T-cell (primary cell): ENCODE results near the gene ZRANB3. TPM values are rescaled to one million over a fixed set of nuclear protein-coding genes. Genes with fewer than 3 reads are reported as not detected.
"Not testable (repeated sequence)": the region's sequence is repeated elsewhere in the genome, so short reads cannot be mapped to it uniquely, and the experiment has no call there.

Source experiments
- ATAC-seq, 4 experiments: fragments of 200-7000 bp in 3 of 4; fragments of 150-1000 bp in 1 of 4; cut with Tn5 transposase; replicated peaks in 1 of 4; 1 replicate in 3 of 4; 2 replicates in 1 of 4; pipeline ENCODE4 v1.10.0; 2021; ENCODE audit warnings: moderate library complexity in 3 of 4, mild to moderate bottlenecking in 2 of 4, moderate number of reproducible peaks in 1 of 4
- CTCF ChIA-PET, 2 donors: fragments of 300-600 bp; sonication (Branson Sonifier 250); formaldehyde crosslinking; loops; one replicate each; lab custom pipeline; 2022; ENCODE audit warnings: antibody characterized with exemption in 2 of 2; lab: Charles Lee
- POLR2A ChIA-PET, 2 donors: fragments of 300-600 bp; sonication (Branson Sonifier 250); formaldehyde crosslinking; loops; one replicate each; lab custom pipeline; 2022; ENCODE audit warnings: antibody characterized with exemption in 2 of 2; lab: Charles Lee
- DNase-seq, 35 experiments: peaks; one replicate each; pipeline versions ENCODE4 v3.0.0 to v3.0.0-alpha.2; 2013 to 2023
- H3K27ac ChIP-seq: one replicate; pipeline ENCODE4 v1.5.1; 2013; ENCODE audit warnings: low read length
- H3K27me3 ChIP-seq, 2 experiments: replicated peaks in 1 of 2; 1 replicate in 1 of 2; 2 replicates in 1 of 2; pipeline versions ENCODE4 v1.6.1 to v1.7.0; 2013; ENCODE audit warnings: low read length in 1 of 2, mixed read lengths in 1 of 2; ENCODE audit not compliant: control insufficient read depth in 2 of 2, insufficient read depth in 2 of 2; ENCODE audit errors: extremely low read depth in 1 of 2
- H3K36me3 ChIP-seq, 2 donors: 1 replicate in 1 of 2; 2 replicates in 1 of 2; pipeline versions ENCODE4 v1.6.1 to v1.7.0; 2013; ENCODE audit warnings: low read length in 1 of 2; ENCODE audit not compliant: control insufficient read depth in 2 of 2, insufficient read depth in 1 of 2; ENCODE audit errors: extremely low read depth in 1 of 2
- H3K4me1 ChIP-seq, 2 experiments: 1 replicate in 1 of 2; 2 replicates in 1 of 2; pipeline versions ENCODE4 v1.6.1 to v1.7.0; 2013; ENCODE audit warnings: low read length in 2 of 2, mixed read lengths in 1 of 2; ENCODE audit not compliant: insufficient read depth in 2 of 2, control insufficient read depth in 1 of 2; ENCODE audit errors: extremely low read depth in 1 of 2
- H3K4me3 ChIP-seq, 2 donors: 1 replicate in 1 of 2; 2 replicates in 1 of 2; pipeline versions ENCODE4 v1.5.1 to v1.7.0; 2013; ENCODE audit warnings: mild to moderate bottlenecking in 2 of 2, low read length in 1 of 2, moderate library complexity in 1 of 2; ENCODE audit not compliant: control insufficient read depth in 1 of 2; ENCODE audit errors: extremely low read depth in 1 of 2
- H3K9me3 ChIP-seq: 2 replicates; pipeline ENCODE4 v1.7.0; 2013
- H3K27ac Mint-ChIP-seq, 2 donors: one replicate each; pipeline ENCODE4 v1.8.0; 2020 to 2021; ENCODE audit warnings: mild to moderate bottlenecking in 2 of 2, mixed read lengths in 2 of 2
- H3K27me3 Mint-ChIP-seq, 2 donors: one replicate each; pipeline ENCODE4 v1.8.0; 2021 to 2022; ENCODE audit warnings: mixed read lengths in 2 of 2
- H3K36me3 Mint-ChIP-seq: one replicate; pipeline ENCODE4 v1.8.0; 2021; ENCODE audit warnings: mixed read lengths
- H3K4me1 Mint-ChIP-seq, 3 donors: one replicate each; pipeline ENCODE4 v1.8.0; 2020 to 2022; ENCODE audit warnings: mixed read lengths in 3 of 3, mild to moderate bottlenecking in 1 of 3
- H3K4me3 Mint-ChIP-seq, 3 donors: one replicate each; pipeline ENCODE4 v1.8.0; 2020 to 2022; ENCODE audit warnings: mild to moderate bottlenecking in 3 of 3, mixed read lengths in 3 of 3, moderate library complexity in 3 of 3
- H3K9me3 Mint-ChIP-seq, 3 donors: one replicate each; pipeline ENCODE4 v1.8.0; 2020 to 2022; ENCODE audit warnings: mixed read lengths in 3 of 3
- WGBS: methylation state at CpG from one replicate; pipeline ENCODE4 v1.1.5; 2013; ENCODE audit warnings: missing lambda C conversion rate; ENCODE audit not compliant: insufficient coverage; 5-methylcytosine and 5-hydroxymethylcytosine counted together
- total RNA-seq, 35 experiments: library from RNA in 6 of 35; stranded (reverse) in 6 of 35; fragments of 120-200 nt in 1 of 35; gene quantifications; one replicate each; pipeline versions ENCODE4 v1.2.1 to v1.2.4 and lab custom pipeline; 2013 to 2026

ZRANB3 gene
- total RNA-seq, 5 donors from 2014 or later (not counting 1 experiment from before 2014, with no cell fraction given) = 3.3 to 8.6 (median 5.3) TPM

DNA sequence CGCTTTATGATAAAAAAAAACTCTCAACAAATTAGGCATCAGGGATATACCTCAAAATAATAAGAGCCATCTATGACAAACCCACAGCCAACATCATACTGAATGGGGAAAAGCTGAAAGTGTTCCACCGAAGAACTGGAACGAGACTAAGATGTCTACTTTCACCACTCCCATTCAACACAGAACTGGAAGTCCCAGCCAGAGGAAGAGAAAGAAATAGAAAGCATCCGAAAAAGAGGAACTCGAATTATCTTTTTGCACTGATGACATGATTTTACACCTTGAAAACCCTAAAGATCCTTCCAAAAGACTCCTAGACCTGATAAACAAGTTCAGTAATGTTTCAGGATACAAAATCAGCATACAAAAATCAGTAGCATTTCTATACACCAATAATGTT is 121.6 kb downstream of the ZRANB3 start:
- Mint-ChIP-seq H3K9me3 (peaks cover 26 to 52% (median 35%) of the 10 kb centered on the region in 3 donors), H3K36me3 (peaks cover 40% of the 10 kb centered on the region), H3K4me3 (no peak overlapping the region), H3K27ac (no peak overlapping the region), H3K27me3 (no peaks in the 10 kb centered on the region), H3K4me1 (peaks cover 0 to 15% (median 0%) of the 10 kb centered on the region in 3 donors)
- 94% methylated on average over 3 of the region's 5 CpGs for WGBS
- Histone ChIP-seq H3K27ac (no peak overlapping the region), H3K9me3 (peaks cover 2% of the 10 kb centered on the region), H3K36me3 (no peaks in the 10 kb centered on the region), H3K4me3 (no peak overlapping the region), H3K27me3 (no peaks in the 10 kb centered on the region), H3K4me1 (no peaks in the 10 kb centered on the region)
- ATAC-seq (no peak), DNase-seq (no peak)
- ChIA-PET POLR2A (interaction anchor here in 1 of 2 donors (0.7 kb wide), 1 partner anchor 193 kb away, joined by 3 read pairs; no protein-coding TSS in a partner anchor), CTCF (no interaction called here)

GRCh38 chr2:135396259-135396658 is 134.8 kb downstream of the ZRANB3 start:
- H3K27me3 Mint-ChIP-seq, H3K36me3 ChIP-seq, H3K27ac Mint-ChIP-seq, H3K4me1 ChIP-seq, H3K4me3 ChIP-seq, H3K27me3 ChIP-seq, H3K4me1 Mint-ChIP-seq, H3K4me3 Mint-ChIP-seq, DNase-seq, H3K9me3 ChIP-seq, H3K36me3 Mint-ChIP-seq, ATAC-seq, H3K27ac ChIP-seq, CTCF ChIA-PET: not testable (repeated sequence)
- POLR2A ChIA-PET = interaction anchor here in 1 of 2 donors (0.6 kb wide), 1 partner anchor 70 kb away, joined by 6 read pairs; no protein-coding TSS in a partner anchor
- no CpG with 5 or more reads among the region's 1 CpG for WGBS
- H3K9me3 Mint-ChIP-seq = peaks cover 5 to 16% (median 8%) of the 10 kb centered on the region in 3 donors

- ChIA-PET CTCF (no interaction called here), POLR2A (no interaction called here)
- H3K9me3 Mint-ChIP-seq = peaks cover 7 to 25% (median 16%) of the 10 kb centered on the region in 3 donors
- H3K4me1 ChIP-seq = no peaks in the 10 kb centered on the region
- no peak overlapping the region for H3K4me3 Mint-ChIP-seq
- no peak overlapping the region for H3K27ac ChIP-seq
- no CpG with 5 or more reads among the region's 2 CpGs for WGBS
- no peaks in the 10 kb centered on the region for H3K27me3 Mint-ChIP-seq
- no peaks in the 10 kb centered on the region for H3K27me3 ChIP-seq
- DNase-seq (no peak), ATAC-seq (no peak)
- H3K36me3 Mint-ChIP-seq = peaks cover 48% of the 10 kb centered on the region
- no peaks in the 10 kb centered on the region for H3K9me3 ChIP-seq
- no peaks in the 10 kb centered on the region for H3K4me1 Mint-ChIP-seq
- no peaks in the 10 kb centered on the region for H3K36me3 ChIP-seq
- H3K27ac Mint-ChIP-seq = no peak overlapping the region
- H3K4me3 ChIP-seq = no peak overlapping the region
Measured at GRCh38 chr2:135386993-135387392, 144.0 kb downstream of the ZRANB3 start.

GRCh38 chr2:135378591-135378990 is 152.4 kb downstream of the ZRANB3 start:
- H3K36me3 Mint-ChIP-seq = peaks cover 45% of the 10 kb centered on the region
- ATAC-seq = no peak

DNA sequence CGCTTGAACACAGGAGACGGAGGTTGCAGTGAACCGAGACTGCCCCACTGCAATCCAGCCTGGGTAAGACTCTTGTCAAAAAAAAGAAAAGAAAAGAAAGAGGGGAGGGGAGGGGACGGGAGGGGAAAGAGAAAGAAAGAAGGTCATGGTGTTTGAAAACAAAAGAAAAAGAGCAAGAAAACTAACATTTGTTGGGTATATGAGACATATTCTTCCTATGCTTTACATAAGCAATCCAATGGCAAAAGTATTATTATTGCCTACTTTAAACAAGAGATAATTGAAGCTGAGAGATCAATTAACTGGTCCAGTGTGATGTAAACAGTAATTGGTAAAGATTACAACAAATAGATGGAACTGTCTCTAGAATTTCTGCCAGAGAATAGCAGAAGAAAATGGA is 157.3 kb downstream of the ZRANB3 start:
- no CpG with 5 or more reads among the region's 4 CpGs for WGBS
- Mint-ChIP-seq H3K4me3 (no peak overlapping the region), H3K4me1 (no peaks in the 10 kb centered on the region), H3K36me3 (peaks cover 36% of the 10 kb centered on the region), H3K27ac (no peak overlapping the region), H3K27me3 (no peaks in the 10 kb centered on the region), H3K9me3 (peaks cover 0 to 24% (median 14%) of the 10 kb centered on the region in 3 donors)
- DNase-seq (no peak), ATAC-seq (no peak)
- CTCF ChIA-PET = no interaction called here
- no peaks in the 10 kb centered on the region for H3K27me3 ChIP-seq
- H3K27ac ChIP-seq = no peak overlapping the region
- POLR2A ChIA-PET = no interaction called here
- H3K4me3 ChIP-seq = no peak overlapping the region
- H3K9me3 ChIP-seq = no peaks in the 10 kb centered on the region
- H3K36me3 ChIP-seq = no peaks in the 10 kb centered on the region
- no peaks in the 10 kb centered on the region for H3K4me1 ChIP-seq

More at GRCh38 chr2:135378591-135378990, 152.4 kb downstream of the ZRANB3 start:
- ChIA-PET CTCF (no interaction called here), POLR2A (no interaction called here)
- Histone ChIP-seq H3K4me1 (no peaks in the 10 kb centered on the region), H3K9me3 (peaks cover 2% of the 10 kb centered on the region), H3K4me3 (no peak overlapping the region), H3K27ac (no peak overlapping the region), H3K36me3 (no peaks in the 10 kb centered on the region), H3K27me3 (no peaks in the 10 kb centered on the region)
- Mint-ChIP-seq H3K27ac (no peak overlapping the region), H3K4me1 (no peaks in the 10 kb centered on the region), H3K9me3 (peaks cover 21 to 37% (median 37%) of the 10 kb centered on the region in 3 donors), H3K27me3 (no peaks in the 10 kb centered on the region), H3K4me3 (no peak overlapping the region)
- no peak for DNase-seq

GRCh38 chr2:135349941-135350340 is 181.1 kb downstream of the ZRANB3 start:
- ATAC-seq = no peak
- no peak overlapping the region for H3K27ac ChIP-seq
- POLR2A ChIA-PET = no interaction called here
- no peaks in the 10 kb centered on the region for H3K9me3 ChIP-seq
- WGBS = no CpG with 5 or more reads among the region's 6 CpGs
- CTCF ChIA-PET = no interaction called here
- H3K9me3 Mint-ChIP-seq = peaks cover 5 to 29% (median 17%) of the 10 kb centered on the region in 3 donors
- no peaks in the 10 kb centered on the region for H3K4me1 ChIP-seq
- H3K4me3 Mint-ChIP-seq = no peak overlapping the region
- no peaks in the 10 kb centered on the region for H3K4me1 Mint-ChIP-seq
- H3K27me3 ChIP-seq = no peaks in the 10 kb centered on the region
- H3K36me3 ChIP-seq = no peaks in the 10 kb centered on the region
- DNase-seq = no peak
- H3K27me3 Mint-ChIP-seq = no peaks in the 10 kb centered on the region
- H3K36me3 Mint-ChIP-seq = peaks cover 34% of the 10 kb centered on the region
- H3K27ac Mint-ChIP-seq = no peak overlapping the region
- no peak overlapping the region for H3K4me3 ChIP-seq
